Activated T-helper 1 cell treated with Interleukin-2 at 50 U/mL for 16 hours (primary cell): ENCODE results near the gene COL5A1.

Experiments used
- DNase-seq: peaks from one replicate; pipeline ENCODE4 v3.0.0-alpha.2; 2020; ENCODE audit warnings: low read depth

The COL5A1 gene

DNA sequence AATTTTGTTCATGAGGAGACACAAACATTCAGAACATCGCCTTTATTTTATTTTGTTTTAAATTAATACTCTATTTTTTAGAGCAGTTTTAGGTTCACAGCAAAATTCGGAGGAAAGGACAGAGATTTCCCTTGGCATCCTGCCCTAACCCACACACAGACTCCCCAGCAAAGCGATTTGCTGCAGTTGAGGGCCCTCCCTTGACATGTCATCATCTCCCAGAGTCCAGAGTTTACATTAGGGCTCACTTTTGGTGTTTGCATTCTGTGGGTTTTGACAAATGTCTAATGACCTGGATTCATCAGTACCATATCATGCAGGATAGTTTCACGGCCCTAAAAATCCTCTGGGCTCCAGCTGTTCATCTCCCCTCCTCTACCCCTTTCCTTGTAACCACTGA lies 33.6 kb upstream of the COL5A1 start:
- no peak for DNase-seq

DNA sequence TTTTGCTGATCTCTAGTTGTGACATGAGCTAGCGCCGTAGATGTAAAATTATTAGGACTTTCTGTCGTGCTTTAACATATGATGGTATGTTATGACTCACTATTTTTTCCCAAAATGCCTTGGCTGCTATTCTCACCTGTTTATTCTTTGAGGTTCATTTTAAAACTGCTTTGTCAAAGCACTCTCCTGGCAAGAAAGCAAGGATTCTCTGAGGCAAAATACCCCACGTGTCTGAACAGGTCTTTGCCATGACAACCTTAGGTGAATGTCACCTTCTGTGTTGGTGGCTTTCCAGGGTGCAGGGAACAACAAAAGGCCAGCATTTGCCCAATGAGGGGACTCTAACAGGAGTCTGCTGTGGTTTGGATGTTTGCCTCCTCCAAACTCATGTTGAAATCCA lies 30.6 kb upstream of the COL5A1 start:
- no peak for DNase-seq

DNA sequence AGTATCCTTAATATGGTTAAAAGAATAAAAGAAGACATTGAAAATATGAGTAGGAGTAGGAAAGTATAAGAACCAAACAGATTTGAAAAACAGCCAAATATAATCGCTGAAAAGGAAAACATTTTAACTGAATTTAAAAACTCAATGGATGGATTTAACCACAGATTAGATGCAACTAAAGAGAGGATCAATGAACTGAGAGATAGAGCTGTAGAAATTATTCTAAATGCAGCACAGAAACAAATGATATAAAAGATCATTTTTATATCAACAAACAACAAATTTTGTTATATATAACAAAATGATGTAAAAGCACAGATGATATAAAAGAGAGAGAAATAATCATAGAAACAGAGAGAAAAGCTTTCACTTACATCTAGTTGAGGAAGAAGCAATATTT lies 29.3 kb upstream of the COL5A1 start:
- DNase-seq = no peak

GRCh38 chr9:134612715-134613114 lies 28.9 kb upstream of the COL5A1 start:
- no peak for DNase-seq

DNA sequence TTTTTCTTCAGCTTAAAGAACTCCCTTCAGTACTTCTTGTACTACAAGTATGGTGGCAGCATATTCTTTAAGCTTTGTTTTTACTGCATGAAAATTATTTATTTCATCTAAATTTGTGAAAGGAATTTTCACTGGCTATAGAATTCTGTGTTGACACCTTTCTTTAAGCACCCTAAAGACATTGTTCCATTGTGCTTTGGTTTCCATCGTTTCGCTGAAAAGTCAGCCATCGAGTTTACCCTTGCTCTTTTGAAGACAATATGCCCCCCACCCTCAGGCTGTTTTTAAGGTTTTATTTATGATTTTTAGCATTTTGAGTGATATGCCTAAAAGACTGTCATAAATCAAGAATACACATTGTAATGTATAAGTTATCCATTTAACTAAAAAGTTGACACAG lies 27.3 kb upstream of the COL5A1 start:
- DNase-seq = no peak

GRCh38 chr9:134616341-134616740 lies 25.3 kb upstream of the COL5A1 start:
- DNase-seq = no peak

DNA sequence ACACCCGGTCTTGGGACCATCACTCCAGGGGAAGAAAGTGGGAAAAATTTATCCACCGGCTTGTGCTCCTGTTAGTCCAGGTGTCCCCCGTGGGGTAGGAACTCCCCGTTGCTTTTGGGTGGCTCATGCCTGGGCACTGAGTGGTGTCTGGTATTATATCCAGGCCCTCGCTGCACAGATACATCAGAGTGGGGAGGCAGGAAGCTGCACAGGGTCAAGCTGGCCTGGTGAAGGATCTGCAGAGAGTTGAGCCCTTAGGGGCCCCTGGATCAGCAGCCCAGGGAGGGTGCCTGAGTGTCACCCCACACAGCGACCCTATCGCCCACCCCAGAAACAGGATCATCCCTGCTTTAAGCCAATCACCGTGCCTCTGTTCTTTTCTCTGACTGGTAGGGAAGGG lies 24.4 kb upstream of the COL5A1 start:
- no peak for DNase-seq

DNA sequence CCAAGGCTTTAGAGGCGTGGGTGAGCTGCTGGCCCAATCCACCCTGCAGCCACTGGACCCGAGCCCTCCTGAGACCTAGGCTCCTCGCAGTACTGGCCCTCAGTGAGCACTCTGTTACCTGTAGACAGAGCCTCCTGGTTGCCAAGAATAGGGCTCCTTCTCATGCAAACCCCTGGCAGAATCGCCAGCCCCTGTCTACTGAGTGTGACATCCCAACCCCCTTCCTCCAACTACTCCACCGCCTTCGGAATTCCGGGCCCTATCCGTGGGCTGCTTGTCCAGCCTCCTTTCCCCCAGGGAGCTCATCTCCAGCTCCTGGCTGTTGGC lies 23.8 kb upstream of the COL5A1 start:
- DNase-seq = no peak

DNA sequence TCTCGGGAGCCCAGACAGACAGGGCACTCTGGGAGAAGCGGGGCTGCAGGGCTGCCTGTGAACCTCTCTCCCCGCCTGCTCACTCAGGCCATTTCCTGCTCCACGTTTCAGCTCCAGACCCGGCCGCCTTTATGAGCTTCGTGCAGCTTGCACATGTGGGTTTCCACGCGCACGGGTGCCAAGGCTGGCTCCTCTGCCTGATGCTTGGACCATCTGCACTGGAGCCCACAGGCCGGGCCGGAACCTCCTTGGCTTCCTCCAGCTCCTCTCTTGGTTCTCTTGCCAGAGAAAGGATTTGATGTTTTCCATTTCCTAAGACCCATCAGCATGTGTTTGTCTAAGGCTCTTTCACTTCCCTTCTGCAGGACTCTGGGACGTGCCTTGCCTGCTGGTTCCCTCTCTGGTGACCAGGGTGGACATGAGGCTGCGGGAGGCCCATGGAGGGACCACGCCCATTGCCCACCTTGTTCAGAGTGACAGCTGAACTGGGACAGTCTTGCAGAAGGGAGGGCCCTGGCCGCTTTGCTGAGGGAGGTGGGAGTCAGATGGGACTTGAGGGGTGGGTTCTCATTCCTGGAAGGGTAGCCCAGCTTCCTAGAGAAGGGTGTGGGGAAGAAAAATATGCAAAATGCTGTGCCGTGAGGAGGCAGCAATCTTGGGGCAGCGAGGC lies 23.3 kb upstream of the COL5A1 start:
- no peak for DNase-seq

GRCh38 chr9:134618833-134619447 lies 22.7 kb upstream of the COL5A1 start:
- no peak for DNase-seq

DNA sequence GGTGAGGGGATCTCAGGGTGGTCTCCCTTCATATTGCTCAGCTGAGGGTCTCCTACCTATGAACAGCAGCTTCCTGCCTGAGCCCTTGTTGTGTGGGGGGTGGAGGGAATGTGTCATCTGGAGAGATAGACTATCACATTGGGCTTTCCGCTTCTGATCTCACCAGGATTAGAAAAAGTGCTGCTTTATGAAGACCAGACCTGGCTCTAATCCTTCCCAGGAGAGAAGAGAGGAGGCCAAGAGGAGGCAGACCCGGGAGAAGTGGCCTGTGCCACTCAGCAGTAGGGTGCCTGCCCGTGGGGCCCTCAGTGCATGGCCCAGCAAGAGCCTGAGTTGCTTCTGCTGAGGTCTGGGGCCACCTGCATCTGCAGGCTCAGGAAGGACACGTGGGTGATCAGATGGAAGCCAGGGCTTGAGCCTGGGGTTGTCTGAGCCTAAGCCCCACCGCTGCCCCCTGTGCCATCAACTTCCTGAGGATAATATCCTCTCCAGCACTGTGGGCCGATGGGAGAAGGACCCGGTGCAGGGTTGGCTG lies 22.1 kb upstream of the COL5A1 start:
- DNase-seq = no peak

- no peak for DNase-seq
These were observed 21.5 kb upstream of the COL5A1 start for GRCh38 chr9:134619983-134620661.

GRCh38 chr9:134620751-134621557 lies 20.6 kb upstream of the COL5A1 start:
- no peak for DNase-seq

- DNase-seq = no peak
These were observed 20.0 kb upstream of the COL5A1 start for GRCh38 chr9:134621558-134622110.

- DNase-seq = no peak
These were observed 18.7 kb upstream of the COL5A1 start for GRCh38 chr9:134622896-134623257.

DNA sequence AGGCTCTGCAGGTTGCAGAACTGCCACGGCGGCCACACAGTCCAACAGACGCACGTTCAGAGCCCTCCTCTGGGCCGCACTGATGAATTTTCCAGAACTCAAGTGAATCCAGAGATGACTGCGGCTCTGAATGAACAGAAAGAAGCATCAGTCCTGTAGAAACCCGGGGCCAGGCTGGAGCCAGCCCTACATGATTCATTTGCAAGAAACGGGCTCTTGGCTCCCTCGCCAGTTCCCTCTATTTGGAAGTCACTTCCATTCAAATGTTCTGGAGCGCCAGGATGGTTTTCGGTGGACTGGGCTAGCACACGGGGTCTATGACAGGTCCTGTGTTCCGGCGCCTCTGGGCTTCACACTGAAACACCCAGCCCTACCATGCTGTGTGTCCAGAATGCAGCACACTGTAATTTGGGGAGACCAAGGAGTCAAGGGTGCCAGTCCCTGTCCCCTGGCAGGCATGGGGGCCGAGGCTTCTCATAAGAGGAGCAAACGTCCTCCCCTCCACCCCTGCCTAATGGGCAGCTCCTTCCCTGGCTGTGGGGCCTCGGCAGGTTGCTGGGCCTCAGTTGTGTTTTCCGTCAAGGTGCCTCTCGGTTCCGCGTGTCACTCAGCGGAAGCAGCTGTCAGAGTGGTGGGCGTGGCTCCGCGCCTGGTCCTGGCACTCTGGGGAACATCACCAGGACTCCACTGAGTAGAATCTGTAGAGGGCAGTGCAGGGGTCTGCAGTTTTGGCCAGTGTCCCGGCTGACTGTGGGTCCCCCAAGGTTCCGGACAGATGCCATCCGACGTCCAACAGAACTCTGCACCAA lies 18.1 kb upstream of the COL5A1 start:
- DNase-seq = no peak

GRCh38 chr9:134624137-134624591 lies 17.4 kb upstream of the COL5A1 start:
- DNase-seq = no peak

- DNase-seq = no peak
These were observed 16.9 kb upstream of the COL5A1 start for GRCh38 chr9:134624621-134625181.

GRCh38 chr9:134625361-134626068 lies 16.1 kb upstream of the COL5A1 start:
- no peak for DNase-seq

GRCh38 chr9:134626069-134626423 lies 15.6 kb upstream of the COL5A1 start:
- no peak for DNase-seq
